Tibial nerve (tissue), 4 donors: ENCODE results near the gene DOC2A.

Source experiments
- CTCF ChIP-seq, 5 experiments: fragments of 200-600 bp in 3 of 5; fragments of 450-650 bp in 2 of 5; sonication (generic) in 3 of 5; IDR thresholded peaks; one replicate each; pipeline ENCODE4 v1.5.1; 2016 to 2019; ENCODE audit warnings: antibody characterized with exemption in 5 of 5, mild to moderate bottlenecking in 3 of 5, moderate library complexity in 2 of 5
- EP300 ChIP-seq, 2 donors: sonication (generic); formaldehyde crosslinking; IDR thresholded peaks; one replicate each; pipeline ENCODE4 v1.6.1; 2017; ENCODE audit warnings: antibody characterized with exemption in 2 of 2, mild to moderate bottlenecking in 1 of 2

GRCh38 chr16:30030841-30031413, 20.1 kb upstream of the DOC2A start, which contains the start of gene TLCD3B:
- TF ChIP-seq CTCF (IDR thresholded peaks at IDR 0.05) (no peak), EP300 (IDR thresholded peaks at IDR 0.05) (no peak)
